NT2/D1 (cell line): ENCODE data around the gene NDUFA12.

Experiments
- SUZ12 ChIP-seq: IDR thresholded peaks from 2 replicates; pipeline ENCODE4 v1.6.1; 2011; ENCODE audit not compliant: insufficient read length, insufficient read depth; ENCODE audit errors: extremely low read depth
- YY1 ChIP-seq: IDR thresholded peaks from 2 replicates; pipeline ENCODE4 v1.6.1; 2011; ENCODE audit not compliant: insufficient read length, insufficient read depth
- ZNF274 ChIP-seq: IDR thresholded peaks from 2 replicates; pipeline ENCODE4 v1.6.1; 2011; ENCODE audit warnings: mild to moderate bottlenecking, low read depth, low read length

GRCh38 chr12:94990222-94990621 lies 13.3 kb downstream of the NDUFA12 start:
- no peak for TF ChIP-seq YY1
- TF ChIP-seq SUZ12, result no peak
- no peak for TF ChIP-seq ZNF274
